GM23338 (cell line): ENCODE results near the gene SPTB. TPM values are rescaled to one million over a fixed set of nuclear protein-coding genes. Genes with fewer than 3 reads are reported as not detected.
A peak's percentile ranks its signal among the peaks of the same experiment; 100 is the strongest.

Experiments
- ATAC-seq: fragments of 200-7000 bp; cut with Tn5 transposase; 3 replicates; pipeline ENCODE4 v1.9.1; 2020
- DNase-seq: peaks from one replicate; pipeline ENCODE4 v3.0.0-alpha.2; 2015; ENCODE audit warnings: low spot score
- H2AFZ ChIP-seq: fragments of 200-600 bp; sonication (generic); 2 replicates; pipeline ENCODE4 v1.8.0; 2016; ENCODE audit warnings: antibody characterized with exemption, mild to moderate bottlenecking, moderate library complexity
- H3F3A ChIP-seq: fragments of 200-600 bp; sonication (generic); replicated peaks from 2 replicates; pipeline ENCODE4 v1.8.0; 2017; ENCODE audit warnings: antibody characterized with exemption, mixed run types, low read depth
- H3K27ac ChIP-seq: fragments of 200-600 bp; sonication (generic); 2 replicates; pipeline ENCODE4 v1.6.1; 2016; ENCODE audit warnings: low read depth
- H3K27me3 ChIP-seq: fragments of 200-600 bp; sonication (generic); 2 replicates; pipeline ENCODE4 v1.8.0; 2016; ENCODE audit warnings: mild to moderate bottlenecking, mixed run types, moderate library complexity; ENCODE audit not compliant: insufficient read depth
- H3K36me3 ChIP-seq: fragments of 200-600 bp; sonication (generic); 2 replicates; pipeline ENCODE4 v1.8.0; 2016; ENCODE audit warnings: mild to moderate bottlenecking; ENCODE audit not compliant: insufficient read depth
- H3K4me1 ChIP-seq: fragments of 200-600 bp; sonication (generic); 2 replicates; pipeline ENCODE4 v1.8.0; 2016; ENCODE audit warnings: mild to moderate bottlenecking, moderate library complexity; ENCODE audit not compliant: insufficient read depth
- H3K4me2 ChIP-seq: fragments of 200-600 bp; sonication (generic); 2 replicates; pipeline ENCODE4 v1.7.1; 2017; ENCODE audit warnings: mixed run types
- H3K4me3 ChIP-seq: fragments of 200-600 bp; sonication (generic); 2 replicates; pipeline ENCODE4 v1.6.1; 2016; ENCODE audit warnings: mixed run types
- H3K79me2 ChIP-seq: fragments of 200-600 bp; sonication (generic); replicated peaks from 2 replicates; pipeline ENCODE4 v1.8.0; 2017; ENCODE audit warnings: mild to moderate bottlenecking; ENCODE audit not compliant: insufficient read depth
- H3K9me2 ChIP-seq: fragments of 200-600 bp; sonication (generic); 2 replicates; pipeline ENCODE4 v1.8.0; 2017; ENCODE audit not compliant: insufficient read depth
- H4K20me1 ChIP-seq: fragments of 200-600 bp; sonication (generic); replicated peaks from 2 replicates; pipeline ENCODE4 v1.8.0; 2017; ENCODE audit warnings: mild to moderate bottlenecking; ENCODE audit not compliant: insufficient read depth
- H3K27ac Mint-ChIP-seq: 2 replicates; pipeline ENCODE4 v1.8.0; 2020; ENCODE audit warnings: inconsistent platforms, mild to moderate bottlenecking, moderate library complexity, mixed read lengths
- H3K27me3 Mint-ChIP-seq: 3 replicates; pipeline ENCODE4 v1.8.0; 2022; ENCODE audit warnings: low read depth, mild to moderate bottlenecking, moderate library complexity, mixed read lengths, inconsistent platforms; ENCODE audit not compliant: insufficient read depth, poor library complexity
- H3K36me3 Mint-ChIP-seq: 3 replicates; pipeline ENCODE4 v1.8.0; 2021; ENCODE audit warnings: low read depth, mild to moderate bottlenecking, inconsistent platforms, moderate library complexity, mixed read lengths
- H3K4me1 Mint-ChIP-seq: 3 replicates; pipeline ENCODE4 v1.8.0; 2020; ENCODE audit warnings: mild to moderate bottlenecking, inconsistent platforms, mixed read lengths
- H3K4me3 Mint-ChIP-seq: 3 replicates; pipeline ENCODE4 v1.8.0; 2021; ENCODE audit warnings: moderate library complexity, mild to moderate bottlenecking, inconsistent platforms, mixed read lengths
- H3K9me3 Mint-ChIP-seq: 3 replicates; pipeline ENCODE4 v1.8.0; 2020; ENCODE audit warnings: moderate library complexity, mild to moderate bottlenecking, inconsistent platforms, mixed read lengths
- CREB1 ChIP-seq: fragments of 250-450 bp; sonication (Bioruptor Pico); IDR thresholded peaks from 2 replicates; pipeline ENCODE4 v1.5.0; 2020; ENCODE audit warnings: low read depth, mild to moderate bottlenecking, moderate library complexity
- EZH2 ChIP-seq: fragments of 200-600 bp; sonication (generic); IDR thresholded peaks from one replicate; pipeline ENCODE4 v1.8.0; 2017; ENCODE audit warnings: antibody characterized with exemption, mild to moderate bottlenecking, low read depth; ENCODE audit not compliant: unreplicated experiment
- JUNB ChIP-seq: IDR thresholded peaks from one replicate; pipeline ENCODE4 v1.6.1; 2016; ENCODE audit warnings: antibody characterized with exemption; ENCODE audit not compliant: unreplicated experiment
- ZNF331 ChIP-seq: fragments of 250-450 bp; sonication (Bioruptor Pico); IDR thresholded peaks from 2 replicates; pipeline ENCODE4 v1.5.0; 2020; ENCODE audit warnings: low read depth, mild to moderate bottlenecking, moderate library complexity
- polyA plus RNA-seq: library from polyadenylated mRNA; unstranded; fragments of >200 nt; fragmentation: Nextera tagmentation; extraction: Ambion mirVana; gene quantifications from 2 replicates; pipeline ENCODE4 v1.2.1, GENCODE V29; 2016
- total RNA-seq: library from RNA; depleted of rRNA; stranded (reverse); fragments of >200 nt; shearing (Covaris generic); gene quantifications from 2 replicates; pipeline ENCODE4 v1.2.3, GENCODE V29; 2014
- TF ChIP-seq, protein P1 (sequence below): fragments of 250-450 bp; sonication (Bioruptor Pico); IDR thresholded peaks from 2 replicates; pipeline ENCODE4 v1.5.0; 2020; ENCODE audit warnings: mild to moderate bottlenecking, moderate library complexity
- TF ChIP-seq, protein P2 (sequence below): IDR thresholded peaks from one replicate; pipeline ENCODE4 v1.6.1; 2018; ENCODE audit warnings: antibody characterized with exemption; ENCODE audit not compliant: unreplicated experiment
- TF ChIP-seq, protein P3 (sequence below): IDR thresholded peaks from 2 replicates; pipeline ENCODE4 v1.6.1; 2016; ENCODE audit warnings: antibody characterized with exemption

Gene SPTB
- total and polyA plus RNA-seq, 2 experiments from 2014 or later = 1.1 to 1.9 TPM

DNA sequence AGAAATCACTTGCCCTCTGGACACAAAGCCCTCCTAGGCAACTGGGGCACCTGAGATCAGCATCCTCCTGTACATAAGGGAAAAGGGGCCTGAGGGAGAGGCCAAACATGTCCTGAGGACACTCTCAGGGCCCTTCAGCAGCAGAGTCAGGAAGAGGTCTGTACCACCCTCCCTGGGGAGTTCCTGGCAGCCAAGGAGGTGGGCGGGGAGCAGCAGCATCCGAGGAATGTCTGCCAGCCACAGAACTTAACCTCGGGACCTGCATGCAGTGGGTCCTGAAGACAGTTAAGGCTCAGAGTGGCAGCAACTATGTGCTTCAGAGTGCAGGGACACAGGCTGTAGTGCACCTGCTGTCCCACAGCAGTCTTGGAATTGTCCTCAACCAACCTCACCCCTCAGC lies 62.1 kb downstream of the SPTB start:
- Mint-ChIP-seq H3K36me3 (no peaks in the 10 kb centered on the region), H3K4me3 (no peak overlapping the region), H3K4me1 (peaks cover 19% of the 10 kb centered on the region), H3K9me3 (no peaks in the 10 kb centered on the region), H3K27me3 (peaks cover 2% of the 10 kb centered on the region), H3K27ac (no peak overlapping the region)
- Histone ChIP-seq H3K4me3 (no peak overlapping the region), H3K4me2 (no peak overlapping the region), H2AFZ (no peak overlapping the region), H3K4me1 (no peaks in the 10 kb centered on the region; the same call in 1 of the 2 replicates), H3K36me3 (no peaks in the 10 kb centered on the region), H3K27ac (no peak overlapping the region), H3K9me2 (peaks cover 4% of the 10 kb centered on the region; the same call in 1 of the 2 replicates), H3K79me2 (no peaks in the 10 kb centered on the region), H4K20me1 (no peaks in the 10 kb centered on the region), H3F3A (0 out of 2 replicates have a peak, but pooled peaks cover under 1% of the 10 kb centered on the region), H3K27me3 (no peaks in the 10 kb centered on the region)
- peak; percentile 42; the same call in 2 of the 3 replicates for ATAC-seq
- DNase-seq = no peak
- TF ChIP-seq EZH2 (no peak), ZNF331 (CRISPR knock-in tag) (no peak), JUNB (no peak), CREB1 (CRISPR knock-in tag) (no peak)
- TF ChIP-seq, protein P1, sequence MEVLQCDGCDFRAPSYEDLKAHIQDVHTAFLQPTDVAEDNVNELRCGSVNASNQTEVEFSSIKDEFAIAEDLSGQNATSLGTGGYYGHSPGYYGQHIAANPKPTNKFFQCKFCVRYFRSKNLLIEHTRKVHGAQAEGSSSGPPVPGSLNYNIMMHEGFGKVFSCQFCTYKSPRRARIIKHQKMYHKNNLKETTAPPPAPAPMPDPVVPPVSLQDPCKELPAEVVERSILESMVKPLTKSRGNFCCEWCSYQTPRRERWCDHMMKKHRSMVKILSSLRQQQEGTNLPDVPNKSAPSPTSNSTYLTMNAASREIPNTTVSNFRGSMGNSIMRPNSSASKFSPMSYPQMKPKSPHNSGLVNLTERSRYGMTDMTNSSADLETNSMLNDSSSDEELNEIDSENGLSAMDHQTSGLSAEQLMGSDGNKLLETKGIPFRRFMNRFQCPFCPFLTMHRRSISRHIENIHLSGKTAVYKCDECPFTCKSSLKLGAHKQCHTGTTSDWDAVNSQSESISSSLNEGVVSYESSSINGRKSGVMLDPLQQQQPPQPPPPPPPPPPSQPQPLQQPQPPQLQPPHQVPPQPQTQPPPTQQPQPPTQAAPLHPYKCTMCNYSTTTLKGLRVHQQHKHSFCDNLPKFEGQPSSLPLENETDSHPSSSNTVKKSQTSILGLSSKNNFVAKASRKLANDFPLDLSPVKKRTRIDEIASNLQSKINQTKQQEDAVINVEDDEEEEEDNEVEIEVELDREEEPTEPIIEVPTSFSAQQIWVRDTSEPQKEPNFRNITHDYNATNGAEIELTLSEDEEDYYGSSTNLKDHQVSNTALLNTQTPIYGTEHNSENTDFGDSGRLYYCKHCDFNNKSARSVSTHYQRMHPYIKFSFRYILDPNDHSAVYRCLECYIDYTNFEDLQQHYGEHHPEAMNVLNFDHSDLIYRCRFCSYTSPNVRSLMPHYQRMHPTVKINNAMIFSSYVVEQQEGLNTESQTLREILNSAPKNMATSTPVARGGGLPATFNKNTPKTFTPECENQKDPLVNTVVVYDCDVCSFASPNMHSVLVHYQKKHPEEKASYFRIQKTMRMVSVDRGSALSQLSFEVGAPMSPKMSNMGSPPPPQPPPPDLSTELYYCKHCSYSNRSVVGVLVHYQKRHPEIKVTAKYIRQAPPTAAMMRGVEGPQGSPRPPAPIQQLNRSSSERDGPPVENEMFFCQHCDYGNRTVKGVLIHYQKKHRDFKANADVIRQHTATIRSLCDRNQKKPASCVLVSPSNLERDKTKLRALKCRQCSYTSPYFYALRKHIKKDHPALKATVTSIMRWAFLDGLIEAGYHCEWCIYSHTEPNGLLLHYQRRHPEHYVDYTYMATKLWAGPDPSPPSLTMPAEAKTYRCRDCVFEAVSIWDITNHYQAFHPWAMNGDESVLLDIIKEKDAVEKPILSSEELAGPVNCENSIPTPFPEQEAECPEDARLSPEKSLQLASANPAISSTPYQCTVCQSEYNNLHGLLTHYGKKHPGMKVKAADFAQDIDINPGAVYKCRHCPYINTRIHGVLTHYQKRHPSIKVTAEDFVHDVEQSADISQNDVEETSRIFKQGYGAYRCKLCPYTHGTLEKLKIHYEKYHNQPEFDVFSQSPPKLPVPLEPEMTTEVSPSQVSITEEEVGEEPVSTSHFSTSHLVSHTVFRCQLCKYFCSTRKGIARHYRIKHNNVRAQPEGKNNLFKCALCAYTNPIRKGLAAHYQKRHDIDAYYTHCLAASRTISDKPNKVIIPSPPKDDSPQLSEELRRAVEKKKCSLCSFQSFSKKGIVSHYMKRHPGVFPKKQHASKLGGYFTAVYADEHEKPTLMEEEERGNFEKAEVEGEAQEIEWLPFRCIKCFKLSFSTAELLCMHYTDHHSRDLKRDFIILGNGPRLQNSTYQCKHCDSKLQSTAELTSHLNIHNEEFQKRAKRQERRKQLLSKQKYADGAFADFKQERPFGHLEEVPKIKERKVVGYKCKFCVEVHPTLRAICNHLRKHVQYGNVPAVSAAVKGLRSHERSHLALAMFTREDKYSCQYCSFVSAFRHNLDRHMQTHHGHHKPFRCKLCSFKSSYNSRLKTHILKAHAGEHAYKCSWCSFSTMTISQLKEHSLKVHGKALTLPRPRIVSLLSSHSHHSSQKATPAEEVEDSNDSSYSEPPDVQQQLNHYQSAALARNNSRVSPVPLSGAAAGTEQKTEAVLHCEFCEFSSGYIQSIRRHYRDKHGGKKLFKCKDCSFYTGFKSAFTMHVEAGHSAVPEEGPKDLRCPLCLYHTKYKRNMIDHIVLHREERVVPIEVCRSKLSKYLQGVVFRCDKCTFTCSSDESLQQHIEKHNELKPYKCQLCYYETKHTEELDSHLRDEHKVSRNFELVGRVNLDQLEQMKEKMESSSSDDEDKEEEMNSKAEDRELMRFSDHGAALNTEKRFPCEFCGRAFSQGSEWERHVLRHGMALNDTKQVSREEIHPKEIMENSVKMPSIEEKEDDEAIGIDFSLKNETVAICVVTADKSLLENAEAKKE (CRISPR knock-in tag) = no peak
- TF ChIP-seq, protein P2, sequence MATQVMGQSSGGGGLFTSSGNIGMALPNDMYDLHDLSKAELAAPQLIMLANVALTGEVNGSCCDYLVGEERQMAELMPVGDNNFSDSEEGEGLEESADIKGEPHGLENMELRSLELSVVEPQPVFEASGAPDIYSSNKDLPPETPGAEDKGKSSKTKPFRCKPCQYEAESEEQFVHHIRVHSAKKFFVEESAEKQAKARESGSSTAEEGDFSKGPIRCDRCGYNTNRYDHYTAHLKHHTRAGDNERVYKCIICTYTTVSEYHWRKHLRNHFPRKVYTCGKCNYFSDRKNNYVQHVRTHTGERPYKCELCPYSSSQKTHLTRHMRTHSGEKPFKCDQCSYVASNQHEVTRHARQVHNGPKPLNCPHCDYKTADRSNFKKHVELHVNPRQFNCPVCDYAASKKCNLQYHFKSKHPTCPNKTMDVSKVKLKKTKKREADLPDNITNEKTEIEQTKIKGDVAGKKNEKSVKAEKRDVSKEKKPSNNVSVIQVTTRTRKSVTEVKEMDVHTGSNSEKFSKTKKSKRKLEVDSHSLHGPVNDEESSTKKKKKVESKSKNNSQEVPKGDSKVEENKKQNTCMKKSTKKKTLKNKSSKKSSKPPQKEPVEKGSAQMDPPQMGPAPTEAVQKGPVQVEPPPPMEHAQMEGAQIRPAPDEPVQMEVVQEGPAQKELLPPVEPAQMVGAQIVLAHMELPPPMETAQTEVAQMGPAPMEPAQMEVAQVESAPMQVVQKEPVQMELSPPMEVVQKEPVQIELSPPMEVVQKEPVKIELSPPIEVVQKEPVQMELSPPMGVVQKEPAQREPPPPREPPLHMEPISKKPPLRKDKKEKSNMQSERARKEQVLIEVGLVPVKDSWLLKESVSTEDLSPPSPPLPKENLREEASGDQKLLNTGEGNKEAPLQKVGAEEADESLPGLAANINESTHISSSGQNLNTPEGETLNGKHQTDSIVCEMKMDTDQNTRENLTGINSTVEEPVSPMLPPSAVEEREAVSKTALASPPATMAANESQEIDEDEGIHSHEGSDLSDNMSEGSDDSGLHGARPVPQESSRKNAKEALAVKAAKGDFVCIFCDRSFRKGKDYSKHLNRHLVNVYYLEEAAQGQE = no peak
- TF ChIP-seq, protein P3, sequence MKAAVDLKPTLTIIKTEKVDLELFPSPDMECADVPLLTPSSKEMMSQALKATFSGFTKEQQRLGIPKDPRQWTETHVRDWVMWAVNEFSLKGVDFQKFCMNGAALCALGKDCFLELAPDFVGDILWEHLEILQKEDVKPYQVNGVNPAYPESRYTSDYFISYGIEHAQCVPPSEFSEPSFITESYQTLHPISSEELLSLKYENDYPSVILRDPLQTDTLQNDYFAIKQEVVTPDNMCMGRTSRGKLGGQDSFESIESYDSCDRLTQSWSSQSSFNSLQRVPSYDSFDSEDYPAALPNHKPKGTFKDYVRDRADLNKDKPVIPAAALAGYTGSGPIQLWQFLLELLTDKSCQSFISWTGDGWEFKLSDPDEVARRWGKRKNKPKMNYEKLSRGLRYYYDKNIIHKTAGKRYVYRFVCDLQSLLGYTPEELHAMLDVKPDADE = no peak
